NCI-H187 treated with DMSO at 0.1 percent for 48 hours (cell line): ENCODE data around the gene FFAR4.

Experiments
- DNase-seq: peaks from one replicate; lab custom pipeline; 2025; lab: John Stamatoyannopoulos, UW

Gene FFAR4

DNA sequence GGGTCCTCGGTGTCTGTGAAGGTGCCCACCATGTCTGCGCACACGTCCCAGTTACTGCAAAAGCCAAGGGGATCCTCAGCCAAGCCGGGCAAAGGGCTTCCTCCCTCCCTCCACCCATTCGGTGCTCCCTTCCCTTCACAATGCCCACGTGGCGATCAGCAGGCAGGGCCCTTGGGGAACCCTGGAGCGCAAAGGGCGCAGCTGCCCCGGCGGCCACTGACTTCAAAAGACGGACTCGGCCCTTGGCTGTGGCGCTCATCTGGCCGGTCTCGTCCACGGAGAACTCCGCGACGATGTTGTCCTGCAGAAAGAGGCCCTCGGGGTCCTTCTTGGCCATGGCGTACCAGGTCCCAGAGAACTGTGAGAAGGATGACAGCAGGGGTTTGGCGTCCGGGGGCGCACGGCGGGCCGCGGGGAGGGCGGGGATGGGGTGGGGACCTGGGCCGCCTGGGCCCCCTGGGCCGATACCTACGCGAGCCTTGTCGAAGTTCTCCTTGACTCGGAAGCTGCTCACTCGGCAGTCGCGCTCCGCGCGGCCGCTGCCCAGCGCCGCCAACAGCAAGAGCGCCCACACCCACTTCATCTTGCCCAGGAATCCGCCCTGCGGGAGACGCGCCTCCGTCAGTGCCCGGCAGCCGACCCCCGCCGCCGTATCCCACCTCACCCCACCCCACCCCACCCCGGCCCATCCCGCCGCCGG lies 34.1 kb downstream of the FFAR4 start:
- DNase-seq: no peak

DNA sequence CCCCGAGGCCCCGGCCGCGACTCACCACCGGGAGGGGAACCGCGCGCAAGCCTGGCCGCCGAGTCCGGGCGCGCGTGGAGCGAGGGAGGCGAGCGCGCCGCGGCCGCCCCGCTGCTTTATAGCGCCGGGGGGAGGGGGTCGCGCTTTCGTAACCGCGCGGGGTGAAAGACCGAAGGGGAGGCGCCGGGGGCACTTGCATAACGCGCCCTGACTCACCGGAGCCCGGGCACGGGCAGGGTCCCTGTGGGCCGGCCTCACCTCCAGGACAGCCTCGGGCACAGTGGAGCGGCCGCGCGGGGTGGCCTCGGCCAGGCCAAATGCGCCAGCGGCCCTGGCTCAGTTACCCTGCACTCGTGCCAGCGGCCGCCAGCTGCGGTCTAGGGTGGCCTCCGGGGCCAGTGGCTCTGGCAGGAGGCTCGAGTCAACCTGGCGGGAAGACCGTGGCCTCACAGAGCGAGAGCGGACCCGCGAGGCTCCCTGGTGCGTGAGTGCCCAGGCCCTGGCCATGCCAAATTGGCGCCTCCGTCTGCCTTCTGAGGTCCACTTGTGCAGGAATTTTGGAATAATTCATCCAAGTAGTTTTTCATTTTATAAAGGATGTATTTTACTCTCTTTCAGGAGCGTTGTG lies 34.8 kb downstream of the FFAR4 start, which contains the start of gene RBP4:
RBP4 (minus strand) TSS at position 90 of the 628 bp plus-strand sequence. CDS start 207 bp downstream, outside the sequence.
- no peak for DNase-seq

DNA sequence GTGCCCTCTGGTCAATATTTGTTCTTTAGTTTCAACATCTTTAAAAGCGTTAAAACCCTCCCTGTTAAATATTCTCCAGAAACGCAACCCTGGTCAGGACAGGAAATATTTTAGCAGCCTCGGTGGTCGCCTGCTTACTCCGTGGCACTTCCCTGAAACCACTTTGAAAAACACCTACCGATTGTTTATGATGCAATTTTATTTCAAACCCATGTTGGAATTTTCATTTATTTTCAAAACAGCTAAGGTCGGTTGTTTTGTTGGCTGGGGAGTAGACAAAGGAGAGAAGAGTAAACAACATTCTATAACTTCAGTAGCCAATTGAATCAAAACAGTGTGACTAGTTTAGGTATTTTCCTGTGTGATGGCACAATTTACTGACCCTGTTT lies 35.3 kb downstream of the FFAR4 start:
- no peak for DNase-seq

DNA sequence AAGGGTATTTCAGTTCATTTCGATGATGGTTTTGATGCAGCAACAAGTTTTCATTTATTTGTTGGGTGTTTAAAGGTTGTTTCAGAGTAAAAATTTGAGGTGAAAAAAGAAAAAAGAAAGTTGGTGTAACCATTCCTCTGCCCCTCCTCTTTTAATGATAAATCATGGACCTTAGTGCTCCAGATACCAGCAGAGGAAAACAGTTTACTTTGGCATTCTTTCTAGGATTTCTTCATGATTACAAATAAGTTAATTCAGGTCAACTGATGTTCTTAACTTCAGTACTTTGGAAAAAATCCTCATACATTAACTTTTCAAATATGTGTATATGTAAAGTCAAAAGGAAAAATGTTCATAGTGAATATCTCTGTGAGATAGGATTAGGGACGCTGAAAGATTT lies 36.6 kb downstream of the FFAR4 start:
- no peak for DNase-seq

DNA sequence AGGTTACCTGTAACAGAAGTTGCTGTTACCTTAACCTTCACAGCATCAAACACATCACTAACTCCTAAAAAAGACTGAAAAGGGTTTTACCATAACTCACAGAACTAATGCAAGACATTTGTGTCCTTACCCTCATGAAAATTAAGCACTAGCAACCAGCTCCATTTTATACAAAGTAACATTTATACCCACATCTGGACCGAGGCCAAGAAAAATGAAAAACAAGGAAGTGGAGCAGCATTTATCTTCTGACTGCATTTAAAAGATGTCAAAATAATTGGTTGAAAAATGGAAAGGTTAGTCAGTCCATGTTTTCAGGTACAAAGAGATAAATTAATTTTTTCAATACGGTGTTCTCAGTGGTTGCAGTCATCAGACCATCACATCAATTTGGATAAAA lies 37.7 kb downstream of the FFAR4 start:
- DNase-seq: no peak

DNA sequence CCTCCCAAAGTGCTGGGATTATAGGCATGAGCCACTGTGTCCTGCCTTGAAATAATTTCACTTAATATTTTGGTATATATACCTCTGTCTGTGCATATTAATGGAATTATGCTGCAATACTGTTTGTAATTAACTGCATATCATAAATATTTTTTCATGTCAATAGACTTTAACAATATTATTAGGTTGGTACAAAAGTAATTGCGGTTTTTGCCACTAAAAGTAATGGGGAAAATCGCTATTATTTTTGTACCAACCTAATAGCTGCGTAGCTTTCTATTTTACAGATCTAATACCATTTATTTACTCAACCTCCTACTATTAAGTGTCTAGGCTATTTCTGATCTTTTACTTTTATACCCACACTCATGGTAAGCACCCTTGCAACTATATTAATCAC lies 42.0 kb downstream of the FFAR4 start:
- DNase-seq: no peak

DNA sequence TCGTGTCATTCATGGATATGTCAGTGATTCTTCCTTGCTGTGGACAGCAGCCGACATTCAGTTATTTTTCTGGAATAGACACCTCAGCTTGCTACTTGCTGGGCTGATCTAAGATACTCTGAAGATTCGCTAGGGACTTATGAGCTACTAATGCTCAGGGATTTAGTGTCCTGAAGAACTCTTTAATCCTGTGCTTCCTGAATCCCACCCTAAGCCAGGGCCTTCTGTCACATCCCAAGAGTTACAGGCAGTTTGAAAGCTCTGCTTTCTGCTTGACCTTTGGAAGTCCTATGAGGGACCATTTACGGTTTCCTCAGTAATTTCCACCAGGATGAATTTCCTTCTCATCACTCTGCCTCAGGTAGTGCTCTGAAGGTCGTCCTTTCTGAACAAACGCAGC lies 45.8 kb downstream of the FFAR4 start, which contains the start of gene PDE6C:
PDE6C (plus strand) TSS at position 227 of the 400 bp plus-strand sequence. CDS start 189 bp downstream, outside the sequence.
- no peak for DNase-seq

DNA sequence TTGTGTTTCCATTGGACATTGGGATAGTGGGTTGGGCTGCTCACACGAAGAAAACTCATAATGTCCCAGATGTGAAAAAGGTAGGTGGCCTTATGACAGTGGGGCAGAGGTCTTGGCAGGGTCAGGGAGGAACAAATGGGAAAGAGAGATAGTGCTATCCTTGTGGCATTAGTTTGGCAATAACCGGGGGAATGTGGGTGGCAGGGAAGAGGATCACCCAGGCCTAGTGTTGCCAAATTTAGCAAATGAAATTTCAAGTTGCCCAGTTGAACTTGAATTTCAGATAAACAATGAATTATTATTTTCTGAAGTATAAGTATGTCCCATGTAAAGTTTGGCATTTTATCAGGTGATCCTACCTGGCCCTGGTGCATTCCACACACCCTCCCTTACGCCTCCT lies 46.7 kb downstream of the FFAR4 start:
- no peak for DNase-seq

DNA sequence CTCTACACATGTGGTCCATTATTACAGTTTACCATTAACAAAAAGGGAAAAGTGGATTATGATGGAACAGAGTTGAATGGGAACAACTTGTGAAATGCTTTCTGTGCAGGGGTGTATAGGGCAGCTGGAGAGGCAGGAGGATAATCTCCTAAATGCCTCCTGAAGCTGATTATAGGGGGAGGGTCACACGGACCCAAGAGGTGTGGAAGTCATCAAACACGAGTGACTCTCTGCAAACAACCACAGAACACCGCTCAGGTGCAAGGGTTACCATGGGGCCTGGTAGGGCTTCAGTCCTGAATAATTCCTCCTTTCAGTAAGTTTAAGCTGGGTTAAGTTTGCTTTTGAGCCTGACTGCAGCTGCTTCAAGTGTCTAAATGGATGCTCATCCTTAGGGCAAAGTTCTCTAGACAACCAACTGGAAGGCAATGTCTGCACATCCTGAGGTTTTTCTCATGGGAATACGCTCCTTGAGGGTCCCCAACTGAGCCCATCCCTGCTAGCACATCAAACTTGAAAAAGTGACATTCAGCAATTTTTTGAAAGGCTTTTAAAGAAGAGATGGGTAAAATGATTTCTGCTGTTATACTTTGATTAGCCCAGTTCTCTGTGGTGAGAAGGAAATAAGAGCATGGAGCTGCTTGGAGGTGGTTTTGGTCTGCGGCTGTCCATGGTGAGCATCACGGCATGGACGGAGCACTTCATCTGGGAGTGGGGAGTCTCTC lies 47.8 kb downstream of the FFAR4 start:
- DNase-seq: no peak

DNA sequence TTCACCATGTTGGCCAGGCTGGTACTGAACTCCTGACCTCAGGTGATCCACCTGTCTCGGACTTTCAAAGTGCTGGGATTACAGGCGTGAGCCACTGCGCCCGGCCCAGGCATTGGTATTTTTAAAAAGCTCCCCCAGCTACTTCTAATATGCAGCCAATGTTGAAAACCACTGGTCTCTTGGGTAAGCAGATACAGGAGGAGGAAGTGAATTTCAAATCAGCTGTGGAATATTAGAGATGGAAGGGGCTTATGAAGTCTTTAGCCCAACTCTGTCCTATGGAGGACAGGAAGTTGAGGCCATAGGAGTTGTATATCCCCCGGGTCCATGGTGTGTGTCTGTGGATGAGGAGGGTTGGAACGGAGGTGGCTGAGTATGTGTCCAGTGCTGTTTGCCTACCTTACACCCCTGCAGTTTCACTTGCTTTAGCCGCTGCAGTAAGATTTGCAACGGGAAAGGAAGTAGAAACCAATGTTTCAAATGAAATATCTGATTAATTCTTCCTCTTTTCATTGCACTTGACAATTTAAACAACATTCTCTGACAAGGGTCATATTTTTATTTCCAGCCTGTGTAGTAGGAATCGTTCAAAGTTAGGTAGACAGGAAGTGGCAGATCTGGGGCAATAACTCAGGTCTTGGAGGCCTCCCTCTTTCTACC lies 49.2 kb downstream of the FFAR4 start:
- no peak for DNase-seq

DNA sequence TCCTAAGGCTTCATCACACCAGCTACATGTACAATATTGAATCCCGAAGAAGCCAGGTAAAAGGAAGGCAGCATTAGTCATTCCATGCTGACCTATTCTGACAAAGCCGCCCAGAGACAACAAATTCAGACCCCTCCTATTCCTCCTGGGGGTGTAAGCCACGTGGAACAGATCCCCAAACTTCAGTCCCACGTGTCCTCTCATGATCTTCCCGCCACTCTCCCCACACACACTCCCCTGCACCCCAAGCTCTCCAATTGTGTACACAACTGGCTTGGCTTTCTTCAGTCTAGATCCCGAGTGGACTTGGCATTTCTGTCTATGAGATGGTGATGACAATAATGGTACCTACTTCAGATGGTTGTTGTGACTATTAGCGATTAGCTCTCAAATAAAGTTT lies 54.5 kb downstream of the FFAR4 start:
- no peak for DNase-seq

DNA sequence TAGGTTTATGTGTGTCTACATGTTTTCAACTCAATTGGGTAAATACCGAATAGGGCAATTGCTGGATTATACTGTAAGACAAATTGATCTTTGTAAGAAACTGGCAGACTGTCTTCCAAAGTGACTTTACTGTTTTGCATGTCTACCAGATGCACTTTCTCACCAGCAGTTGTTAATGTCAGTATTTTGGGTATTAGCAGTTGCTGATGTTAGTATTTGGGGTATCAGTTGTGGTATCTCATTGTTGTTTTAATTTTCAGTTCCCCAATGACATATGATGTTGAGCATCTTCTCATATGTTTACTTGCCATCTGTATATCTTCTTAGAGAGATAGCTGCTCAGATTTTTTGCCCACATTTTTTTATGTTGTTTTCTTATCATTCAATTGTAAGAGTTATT lies 56.5 kb downstream of the FFAR4 start:
- no peak for DNase-seq

DNA sequence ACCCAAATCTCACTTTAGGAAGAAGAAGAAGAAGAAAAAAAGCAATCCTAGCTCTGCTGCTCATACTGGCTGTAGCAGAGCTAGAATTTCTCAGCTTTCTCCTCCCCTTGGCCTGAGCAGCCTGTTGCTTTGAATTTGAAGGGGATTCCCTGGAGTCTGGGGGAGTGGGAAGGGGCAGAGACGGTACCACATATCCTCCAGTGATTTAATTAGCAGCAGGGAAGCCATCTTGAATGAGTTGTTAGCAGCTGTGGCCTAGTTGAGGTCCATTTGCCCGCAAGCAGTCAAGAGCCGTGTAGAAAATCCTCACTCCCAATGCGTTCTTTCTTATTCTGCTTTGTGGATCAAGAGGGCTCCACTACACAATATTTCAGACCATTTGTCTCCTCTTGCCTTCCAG lies 62.4 kb downstream of the FFAR4 start:
- no peak for DNase-seq

DNA sequence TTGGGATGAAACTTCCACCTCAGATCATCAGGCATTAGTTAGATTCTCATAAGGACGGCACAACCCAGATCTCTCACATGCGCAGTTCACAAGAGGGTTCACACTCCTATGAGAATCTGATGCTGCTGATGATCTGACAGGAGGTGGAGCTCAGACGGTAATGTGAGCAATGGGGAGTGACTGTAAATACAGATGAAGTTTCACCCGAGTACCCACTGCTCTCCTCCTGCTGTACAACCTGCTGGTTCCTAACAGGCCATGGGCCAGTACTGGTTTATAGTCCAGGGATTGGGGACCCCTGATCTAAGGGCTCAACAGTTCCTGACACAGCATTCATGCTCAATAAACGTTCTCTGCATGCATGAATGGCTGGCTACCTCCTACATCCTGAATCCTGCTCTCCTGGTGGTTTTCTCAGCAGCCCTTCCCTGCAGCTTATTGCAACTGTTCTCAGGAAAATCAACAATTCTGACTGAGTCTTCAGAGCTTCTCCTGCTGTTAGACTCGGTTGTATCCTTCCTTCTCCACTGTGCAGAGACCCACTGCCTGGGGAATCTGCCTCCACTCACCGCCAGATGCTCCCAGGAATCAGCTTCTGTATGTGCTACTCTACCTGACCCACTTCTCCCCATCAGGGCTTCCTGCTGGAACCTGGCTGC lies 63.3 kb downstream of the FFAR4 start:
- DNase-seq: no peak

DNA sequence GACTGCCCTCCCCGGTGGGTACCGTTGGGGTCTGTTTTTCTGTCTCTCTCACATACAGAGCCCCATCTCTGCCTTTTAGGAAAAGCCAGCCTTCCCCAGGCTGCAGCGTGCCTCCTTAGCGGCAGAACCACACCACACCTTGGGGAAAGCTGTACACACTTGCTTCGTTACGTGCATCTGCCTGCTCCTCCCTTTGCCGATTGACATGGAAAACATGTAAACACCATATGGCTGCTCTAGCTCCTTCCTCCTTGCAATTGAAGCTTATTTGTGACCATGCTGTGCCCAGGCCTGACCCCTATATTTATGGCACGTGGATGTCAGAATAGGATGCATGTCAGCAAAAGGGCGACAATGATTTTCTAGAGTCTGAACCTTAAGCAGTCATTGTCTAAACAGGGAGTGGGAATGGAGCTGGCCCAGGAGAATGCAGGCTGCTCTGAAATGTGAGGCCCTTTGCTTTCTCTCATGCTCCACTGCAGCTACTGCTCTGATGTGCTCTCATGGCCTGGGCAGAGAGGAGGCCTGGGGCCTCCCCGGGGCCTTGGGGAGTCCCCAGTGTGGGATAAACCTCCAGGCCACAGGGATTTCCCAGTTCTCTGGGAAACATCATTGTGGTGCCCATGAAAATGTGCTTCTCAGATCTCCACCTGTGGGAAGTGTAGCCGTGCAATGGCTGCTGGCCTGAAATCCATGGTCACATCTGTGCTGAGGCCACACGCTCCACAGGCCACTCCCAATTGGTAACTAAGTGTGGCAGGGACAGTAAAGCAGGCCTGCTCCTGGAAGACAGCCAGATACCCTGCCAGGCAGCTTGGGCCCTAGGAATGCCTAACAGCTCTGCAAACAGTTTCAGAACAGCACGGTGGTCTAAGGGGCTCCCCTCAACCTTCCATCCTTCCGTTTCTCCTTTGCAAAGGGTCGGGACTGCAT lies 64.4 kb downstream of the FFAR4 start:
- DNase-seq: no peak
